SK-N-MC (cell line): ENCODE measurements around the gene GLI1.

Experiments
- EZH2 ChIP-seq: fragments of 200-600 bp; sonication (generic); IDR thresholded peaks from one replicate; pipeline ENCODE4 v1.6.1; 2017; ENCODE audit warnings: antibody characterized with exemption
- POLR2AphosphoS5 ChIP-seq: IDR thresholded peaks from 2 replicates; pipeline ENCODE4 v1.6.1; 2012; ENCODE audit warnings: mild to moderate bottlenecking, low read depth, low read length, borderline replicate concordance

DNA sequence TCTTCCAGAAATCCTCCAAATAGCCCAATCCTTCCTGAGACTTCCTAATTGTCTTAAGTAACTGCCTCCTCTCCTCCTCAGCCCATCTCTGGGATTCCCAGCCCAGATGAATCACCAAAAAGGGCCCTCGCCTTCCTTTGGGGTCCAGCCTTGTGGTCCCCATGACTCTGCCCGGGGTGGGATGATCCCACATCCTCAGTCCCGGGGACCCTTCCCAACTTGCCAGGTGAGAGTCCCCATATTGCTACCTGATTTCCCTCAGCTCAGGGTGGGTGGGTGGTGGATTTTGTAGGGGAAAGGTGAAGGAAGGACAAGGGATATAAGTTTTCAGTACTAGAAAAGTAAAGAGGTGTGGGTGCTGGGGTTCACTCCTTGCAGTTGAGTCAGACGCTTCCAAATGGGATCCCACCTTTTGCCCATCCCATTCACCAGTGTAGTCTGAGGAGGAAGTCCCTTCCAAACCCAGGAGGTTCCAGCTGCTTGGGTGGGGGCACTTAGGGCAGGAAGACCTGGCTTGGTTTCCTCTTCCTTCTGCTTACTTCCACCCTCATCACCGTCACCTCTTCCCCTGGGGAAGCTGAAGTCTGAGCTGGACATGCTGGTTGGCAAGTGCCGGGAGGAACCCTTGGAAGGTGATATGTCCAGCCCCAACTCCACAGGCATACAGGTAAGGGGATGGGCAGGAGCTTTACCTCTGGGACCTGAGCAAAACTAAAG is 5.6 kb downstream of the GLI1 start:
- TF ChIP-seq EZH2: no peak
- TF ChIP-seq POLR2AphosphoS5: no peak
